ENCODE measurements around the gene SSBP3. TPM values are rescaled to one million over a fixed set of nuclear protein-coding genes. Genes with fewer than 3 reads are reported as not detected.
"Not testable (repeated sequence)": the region's sequence is repeated elsewhere in the genome, so short reads cannot be mapped to it uniquely, and the experiment has no call there.

The SSBP3 gene
- total RNA-seq, 1 donor from 2014 or later = 34.7 TPM

- no peak for DNase-seq (ENCODE audit: low spot score)
Observed at GRCh38 chr1:54392401-54392800, 13.8 kb downstream of the SSBP3 start.

GRCh38 chr1:54391450-54392209 is 14.6 kb downstream of the SSBP3 start:
- DNase-seq (ENCODE audit: low spot score) = no peak

GRCh38 chr1:54390655-54391054 is 15.5 kb downstream of the SSBP3 start:
- DNase-seq (ENCODE audit: low spot score) = no peak

- DNase-seq (ENCODE audit: low spot score) = not testable (repeated sequence)
Observed at GRCh38 chr1:54389608-54390007, 16.6 kb downstream of the SSBP3 start.

- no peak for DNase-seq (ENCODE audit: low spot score)
Observed at GRCh38 chr1:54387419-54387818, 18.8 kb downstream of the SSBP3 start.

- no peak for DNase-seq (ENCODE audit: low spot score)
Observed at GRCh38 chr1:54385727-54386022, 20.5 kb downstream of the SSBP3 start.

GRCh38 chr1:54384918-54385726 is 21.1 kb downstream of the SSBP3 start:
- DNase-seq (ENCODE audit: low spot score) = no peak

GRCh38 chr1:54384471-54384870 is 21.7 kb downstream of the SSBP3 start:
- DNase-seq (ENCODE audit: low spot score) = no peak

GRCh38 chr1:54381524-54381923 is 24.7 kb downstream of the SSBP3 start:
- no peak for DNase-seq (ENCODE audit: low spot score)

GRCh38 chr1:54380290-54380882 is 25.8 kb downstream of the SSBP3 start:
- DNase-seq (ENCODE audit: low spot score) = no peak

- DNase-seq (ENCODE audit: low spot score) = no peak
Observed at GRCh38 chr1:54379555-54380289, 26.5 kb downstream of the SSBP3 start.

- DNase-seq (ENCODE audit: low spot score) = no peak
Observed at GRCh38 chr1:54378874-54379554, 27.2 kb downstream of the SSBP3 start.

GRCh38 chr1:54378157-54378873 is 27.9 kb downstream of the SSBP3 start:
- no peak for DNase-seq (ENCODE audit: low spot score)

- DNase-seq (ENCODE audit: low spot score) = no peak
Observed at GRCh38 chr1:54377040-54377691, 29.0 kb downstream of the SSBP3 start.

GRCh38 chr1:54376430-54377039 is 29.7 kb downstream of the SSBP3 start:
- no peak for DNase-seq (ENCODE audit: low spot score)

GRCh38 chr1:54375712-54376429 is 30.3 kb downstream of the SSBP3 start:
- no peak for DNase-seq (ENCODE audit: low spot score)

GRCh38 chr1:54375298-54375697 is 30.9 kb downstream of the SSBP3 start:
- DNase-seq (ENCODE audit: low spot score) = no peak

- no peak for DNase-seq (ENCODE audit: low spot score)
Observed at GRCh38 chr1:54374766-54375165, 31.4 kb downstream of the SSBP3 start.

GRCh38 chr1:54372978-54373377 is 33.2 kb downstream of the SSBP3 start:
- DNase-seq (ENCODE audit: low spot score) = peak; percentile 49
